ENCODE results near the gene LST1. TPM values are rescaled to one million over a fixed set of nuclear protein-coding genes. Genes with fewer than 3 reads are reported as not detected.

LST1 gene
- total and polyA plus RNA-seq, 2 of the 8 experiments (the other 6 are each of a cell fraction or from before 2014, with no cell fraction given) = not detected

DNA sequence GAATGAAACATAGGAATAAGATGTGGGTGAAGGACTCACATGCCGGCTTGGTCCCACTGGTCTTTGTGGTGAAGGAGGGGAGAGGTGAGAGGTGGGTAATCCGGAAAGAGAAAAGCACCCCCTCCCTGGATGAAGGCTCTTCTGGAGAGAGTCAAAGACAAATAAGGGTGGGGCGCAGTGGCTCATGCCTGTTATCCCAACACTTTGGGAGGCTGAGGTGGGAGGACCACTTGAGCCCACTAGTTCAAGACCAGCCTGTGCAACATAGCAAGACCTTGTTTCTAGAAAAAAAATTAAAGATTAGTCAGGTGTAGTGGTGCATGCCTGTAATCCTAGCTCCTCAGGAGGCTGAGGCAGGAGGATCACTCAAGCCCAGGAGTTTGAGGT is 7.0 kb upstream of the LST1 start:
- H2BK12ac ChIP-seq (ENCODE audit: low read depth, low read length) = no peak overlapping the region
- no peak overlapping the region for H3K4me3 ChIP-seq (ENCODE audit: extremely low read depth in 1 of 4, insufficient read depth in 2 of 4, low read depth in 3 of 4, low read length in 4 of 4)
- no peak overlapping the region for H3K56ac ChIP-seq (replicated peaks; ENCODE audit: insufficient read length, low read depth, low read length)
- H3K4ac ChIP-seq (replicated peaks; ENCODE audit: insufficient read length, low read depth, low read length) = no peak overlapping the region
- H3K79me2 ChIP-seq (ENCODE audit: control insufficient read depth in 1 of 2, insufficient read depth in 2 of 2, low read length in 2 of 2) = no peaks in the 10 kb centered on the region
- ChIA-PET CTCF (ENCODE audit: partially characterized antibody) (interaction anchor here (0.6 to 19.2 kb wide), 6 partner anchors 10 to 39 kb away, joined by 3 to 640 read pairs (median 34); partner anchors contain the start of genes ATP6V1G2, LST1, LTB and NCR3), POLR2A (ENCODE audit: partially characterized antibody) (interaction anchor here (1.6 to 12.2 kb wide), 5 partner anchors 10 to 82 kb away, joined by 4 to 110 read pairs (median 5); partner anchors contain the start of genes ATP6V1G2, C6orf47 and NFKBIL1)
- H3K9me3 ChIP-seq (ENCODE audit: insufficient read depth in 2 of 2, low read depth in 1 of 2, low read length in 1 of 2) = no peaks in the 10 kb centered on the region
- no peaks in the 10 kb centered on the region for H3K36me3 ChIP-seq (ENCODE audit: control insufficient read depth in 2 of 4, insufficient read depth in 4 of 4, low read length in 3 of 4)
- no peak overlapping the region for H2BK5ac ChIP-seq (ENCODE audit: low read depth, low read length)
- H2BK20ac ChIP-seq (ENCODE audit: low read length) = no peak overlapping the region
- no peak overlapping the region for H2BK120ac ChIP-seq (replicated peaks; ENCODE audit: low read depth, low read length)
- FAIRE-seq = no peak
- H2BK15ac ChIP-seq (ENCODE audit: low read length) = no peak overlapping the region
- peaks cover 0 to 6% (median 6%) of the 10 kb centered on the region in 4 experiments; a peak in 6 of 7 replicates for H3K4me1 ChIP-seq (replicated peaks in 1 of 4; ENCODE audit: control insufficient read depth in 3 of 4, insufficient read depth in 4 of 4, low read length in 3 of 4)
- H3K79me1 ChIP-seq (ENCODE audit: low read depth, low read length) = no peaks in the 10 kb centered on the region
- H2AK5ac ChIP-seq (ENCODE audit: low read depth, low read length) = no peak overlapping the region
- no peak overlapping the region for H3K9ac ChIP-seq (replicated peaks in 1 of 4; ENCODE audit: extremely low read depth in 1 of 4, low read depth in 3 of 4, low read length in 3 of 4)
- H4K5ac ChIP-seq (ENCODE audit: insufficient read length, low read depth, low read length) = no peak overlapping the region
- H4K91ac ChIP-seq (replicated peaks; ENCODE audit: insufficient read length, low read length) = no peak overlapping the region
- no peak overlapping the region for H3K18ac ChIP-seq (ENCODE audit: extremely low read depth, low read length)
- no peak overlapping the region for H3K4me2 ChIP-seq (ENCODE audit: insufficient read depth in 1 of 2, low read depth in 2 of 2, low read length in 2 of 2)
- no peak overlapping the region for H3K27ac ChIP-seq (ENCODE audit: low read depth, low read length)
- DNase-seq (ENCODE audit: low read depth in 1 of 2, low spot score in 2 of 2) = no peak
- H4K8ac ChIP-seq (ENCODE audit: extremely low read depth, insufficient read depth, low read length) = no peak overlapping the region
- no peak overlapping the region for H3K14ac ChIP-seq (ENCODE audit: insufficient read length)
- peaks cover 9% of the 10 kb centered on the region; the same call in 1 of the 2 replicates for H3K23me2 ChIP-seq (ENCODE audit: low read depth, low read length)
- no peak overlapping the region for H3K23ac ChIP-seq (ENCODE audit: insufficient read length)
- peaks cover 0 to 8% (median 7%) of the 10 kb centered on the region in 4 experiments; a peak in 5 of 7 replicates for H3K27me3 ChIP-seq (replicated peaks in 1 of 4; ENCODE audit: control insufficient read depth in 3 of 4, extremely low read depth in 1 of 4, insufficient read depth in 3 of 4, low read length in 3 of 4)
- no peak overlapping the region for H2AFZ ChIP-seq (ENCODE audit: low read length)
- 84% methylated on average over 3 of the region's 3 CpGs; no CpG with 5 or more reads in 1 of the 2 experiments for WGBS, 2 experiments (ENCODE audit: extremely low coverage in 1 of 2, insufficient coverage in 1 of 2, insufficient read length in 1 of 2, insufficient replicate concordance in 2 of 2, low coverage in 1 of 2, low lambda C conversion rate in 2 of 2, missing lambda C conversion rate in 1 of 2)
- no peaks in the 10 kb centered on the region for H4K20me1 ChIP-seq (replicated peaks in 1 of 2; ENCODE audit: control insufficient read depth in 1 of 2, insufficient read depth in 2 of 2, low read length in 2 of 2)
